Tibial nerve (tissue), 4 donors: ENCODE data around the gene CKAP5. TPM values are rescaled to one million over a fixed set of nuclear protein-coding genes. Genes with fewer than 3 reads are reported as not detected.

Experiments used
- DNase-seq, 2 donors: peaks; one replicate each; pipeline ENCODE4 v3.0.0-alpha.2; 2019; ENCODE audit warnings: low spot score in 2 of 2
- H3K27ac ChIP-seq, 4 donors: fragments of 200-600 bp; sonication (generic) in 3 of 4; one replicate each; pipeline ENCODE4 v1.5.1; 2017 to 2019; ENCODE audit warnings: mild to moderate bottlenecking in 1 of 4
- H3K27me3 ChIP-seq, 2 donors: fragments of 200-600 bp; sonication (generic) in 1 of 2; one replicate each; pipeline versions ENCODE4 v1.5.1 to v1.6.0; 2017 to 2019
- H3K36me3 ChIP-seq, 3 donors: fragments of 200-600 bp; sonication (generic); one replicate each; pipeline ENCODE4 v1.5.1; 2018 to 2019
- H3K4me1 ChIP-seq, 4 donors: fragments of 200-600 bp; sonication (generic) in 3 of 4; one replicate each; pipeline ENCODE4 v1.5.1; 2017 to 2019
- H3K4me3 ChIP-seq, 4 donors: fragments of 200-600 bp; sonication (generic) in 3 of 4; one replicate each; pipeline ENCODE4 v1.5.1; 2017 to 2019; ENCODE audit warnings: mild to moderate bottlenecking in 1 of 4, moderate library complexity in 1 of 4
- H3K9me3 ChIP-seq, 4 donors: fragments of 200-600 bp; sonication (generic) in 3 of 4; one replicate each; pipeline ENCODE4 v1.5.1; 2017 to 2019
- EP300 ChIP-seq, 2 donors: sonication (generic); formaldehyde crosslinking; IDR thresholded peaks; one replicate each; pipeline ENCODE4 v1.6.1; 2017; ENCODE audit warnings: antibody characterized with exemption in 2 of 2, mild to moderate bottlenecking in 1 of 2
- POLR2A ChIP-seq, 2 donors: fragments of 450-650 bp; IDR thresholded peaks; one replicate each; pipeline ENCODE4 v1.6.1; 2017; ENCODE audit warnings: antibody characterized with exemption in 2 of 2, mild to moderate bottlenecking in 2 of 2, moderate library complexity in 2 of 2
- WGBS, 2 donors: methylation state at CpG; one replicate each; pipeline ENCODE4 v1.1.5; 2018; 5-methylcytosine and 5-hydroxymethylcytosine counted together
- total RNA-seq, 4 donors: library from RNA; depleted of rRNA; stranded (reverse); fragments of >200 nt; gene quantifications; one replicate each; pipeline ENCODE4 v1.1.0, GENCODE V29; 2016
- TF ChIP-seq, protein P1 (sequence below), 5 experiments: fragments of 200-600 bp in 3 of 5; fragments of 450-650 bp in 2 of 5; sonication (generic) in 3 of 5; IDR thresholded peaks; one replicate each; pipeline ENCODE4 v1.5.1; 2016 to 2019; ENCODE audit warnings: antibody characterized with exemption in 5 of 5, mild to moderate bottlenecking in 3 of 5, moderate library complexity in 2 of 5

CKAP5 gene
- total RNA-seq, 4 donors from 2014 or later, result 36.9 to 52.7 (median 47.7) TPM

DNA sequence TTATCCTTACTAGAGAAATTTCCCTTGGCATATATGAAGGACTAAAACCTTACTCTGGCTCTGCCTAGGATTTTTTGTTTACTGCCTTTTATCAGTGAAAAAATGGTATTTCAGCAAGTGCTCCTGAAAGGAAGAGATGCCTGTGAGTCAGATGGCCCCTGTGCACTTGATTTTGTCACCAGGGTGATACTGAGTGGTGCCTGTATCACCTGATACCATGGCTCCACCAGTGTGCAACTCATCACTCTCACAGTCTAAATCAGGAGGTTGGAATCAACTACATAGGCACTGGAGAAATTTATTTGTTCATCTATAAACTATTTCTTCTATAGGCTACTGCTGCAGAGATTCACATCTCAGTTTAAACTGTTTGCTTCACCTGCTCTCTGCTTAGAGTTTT lies 83.8 kb downstream of the CKAP5 start:
- H3K36me3 ChIP-seq, result peaks cover 0 to 95% (median 3%) of the 10 kb centered on the region in 3 donors
- no peaks in the 10 kb centered on the region for H3K4me1 ChIP-seq
- H3K9me3 ChIP-seq, result no peaks in the 10 kb centered on the region
- no peak for DNase-seq
- TF ChIP-seq, protein P1, sequence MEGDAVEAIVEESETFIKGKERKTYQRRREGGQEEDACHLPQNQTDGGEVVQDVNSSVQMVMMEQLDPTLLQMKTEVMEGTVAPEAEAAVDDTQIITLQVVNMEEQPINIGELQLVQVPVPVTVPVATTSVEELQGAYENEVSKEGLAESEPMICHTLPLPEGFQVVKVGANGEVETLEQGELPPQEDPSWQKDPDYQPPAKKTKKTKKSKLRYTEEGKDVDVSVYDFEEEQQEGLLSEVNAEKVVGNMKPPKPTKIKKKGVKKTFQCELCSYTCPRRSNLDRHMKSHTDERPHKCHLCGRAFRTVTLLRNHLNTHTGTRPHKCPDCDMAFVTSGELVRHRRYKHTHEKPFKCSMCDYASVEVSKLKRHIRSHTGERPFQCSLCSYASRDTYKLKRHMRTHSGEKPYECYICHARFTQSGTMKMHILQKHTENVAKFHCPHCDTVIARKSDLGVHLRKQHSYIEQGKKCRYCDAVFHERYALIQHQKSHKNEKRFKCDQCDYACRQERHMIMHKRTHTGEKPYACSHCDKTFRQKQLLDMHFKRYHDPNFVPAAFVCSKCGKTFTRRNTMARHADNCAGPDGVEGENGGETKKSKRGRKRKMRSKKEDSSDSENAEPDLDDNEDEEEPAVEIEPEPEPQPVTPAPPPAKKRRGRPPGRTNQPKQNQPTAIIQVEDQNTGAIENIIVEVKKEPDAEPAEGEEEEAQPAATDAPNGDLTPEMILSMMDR (IDR thresholded peaks at IDR 0.05), result no peak
- TF ChIP-seq EP300 (IDR thresholded peaks at IDR 0.05) (no peak), POLR2A (IDR thresholded peaks at IDR 0.05) (no peak)
- H3K27me3 ChIP-seq, result no peaks in the 10 kb centered on the region
- H3K4me3 ChIP-seq, result no peak overlapping the region
- H3K27ac ChIP-seq, result no peak overlapping the region

DNA sequence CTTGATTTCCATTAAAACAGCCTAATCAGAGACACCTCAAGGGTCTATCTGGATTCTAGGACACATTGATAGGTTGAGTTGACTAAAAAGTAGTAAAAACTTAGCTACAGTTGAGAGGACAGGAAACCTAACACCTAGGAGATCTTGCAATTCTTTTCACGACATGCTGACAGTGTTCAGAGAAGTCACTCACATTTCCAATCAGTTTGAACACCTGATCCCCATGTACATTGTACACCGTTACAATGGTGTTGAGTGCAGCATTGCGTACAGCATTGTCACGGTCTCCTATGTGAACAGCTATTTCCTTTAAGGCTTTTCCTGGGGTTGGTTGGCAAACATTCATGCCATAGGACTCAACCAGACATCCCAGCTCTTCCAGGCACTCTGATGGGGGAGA lies 84.3 kb downstream of the CKAP5 start:
- Histone ChIP-seq H3K9me3 (no peaks in the 10 kb centered on the region), H3K4me1 (no peaks in the 10 kb centered on the region), H3K36me3 (peaks cover 0 to 95% (median 3%) of the 10 kb centered on the region in 3 donors), H3K4me3 (no peak overlapping the region), H3K27me3 (no peaks in the 10 kb centered on the region), H3K27ac (no peak overlapping the region)
- 92 to 99% methylated on average over 4 of the region's 4 CpGs for WGBS, 2 donors
- no peak for DNase-seq
- TF ChIP-seq, protein P1 (IDR thresholded peaks at IDR 0.05), result no peak
- no peak for TF ChIP-seq EP300 (IDR thresholded peaks at IDR 0.05)
- no peak for TF ChIP-seq POLR2A (IDR thresholded peaks at IDR 0.05)

DNA sequence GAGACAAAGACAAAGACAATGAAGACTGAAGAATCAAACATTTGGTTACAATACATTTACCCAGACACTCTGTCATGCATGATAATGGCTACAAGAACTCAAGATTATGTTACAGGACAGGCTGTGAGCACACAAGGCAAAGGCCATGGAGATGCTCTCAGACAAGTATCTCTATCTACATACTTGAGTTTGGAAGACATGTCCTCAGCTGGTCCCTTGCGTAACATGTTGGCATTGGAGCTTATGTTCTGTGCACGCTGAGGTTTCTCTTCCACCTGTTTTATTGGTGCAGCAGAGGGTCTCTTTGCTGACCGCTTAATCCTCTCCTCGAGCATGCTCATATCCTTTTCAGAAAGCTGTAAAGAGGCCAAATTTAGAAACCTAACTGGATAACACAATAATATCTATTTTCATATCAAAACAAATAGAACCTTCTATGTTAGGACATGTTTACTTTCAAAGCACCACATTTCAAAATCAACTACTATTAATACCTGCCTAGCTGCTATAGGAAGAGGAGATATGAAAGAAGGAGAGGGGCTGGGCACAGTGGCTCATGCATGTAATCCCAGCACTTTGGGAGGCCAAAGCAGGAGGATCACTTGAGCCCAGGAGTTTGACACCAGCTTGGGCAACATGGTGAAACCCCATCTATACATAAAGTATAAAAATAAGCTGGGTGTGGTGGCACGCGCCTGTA lies 85.5 kb downstream of the CKAP5 start:
- Histone ChIP-seq H3K27me3 (no peaks in the 10 kb centered on the region), H3K4me1 (no peaks in the 10 kb centered on the region), H3K9me3 (no peaks in the 10 kb centered on the region), H3K27ac (no peak overlapping the region), H3K36me3 (peaks cover 0 to 96% (median 3%) of the 10 kb centered on the region in 3 donors), H3K4me3 (no peak overlapping the region)
- no peak for DNase-seq
- TF ChIP-seq EP300 (IDR thresholded peaks at IDR 0.05) (no peak), POLR2A (IDR thresholded peaks at IDR 0.05) (no peak)
- TF ChIP-seq, protein P1 (IDR thresholded peaks at IDR 0.05), result no peak
- WGBS, 2 donors, result 96 to 99% methylated on average over 6 of the region's 6 CpGs

DNA sequence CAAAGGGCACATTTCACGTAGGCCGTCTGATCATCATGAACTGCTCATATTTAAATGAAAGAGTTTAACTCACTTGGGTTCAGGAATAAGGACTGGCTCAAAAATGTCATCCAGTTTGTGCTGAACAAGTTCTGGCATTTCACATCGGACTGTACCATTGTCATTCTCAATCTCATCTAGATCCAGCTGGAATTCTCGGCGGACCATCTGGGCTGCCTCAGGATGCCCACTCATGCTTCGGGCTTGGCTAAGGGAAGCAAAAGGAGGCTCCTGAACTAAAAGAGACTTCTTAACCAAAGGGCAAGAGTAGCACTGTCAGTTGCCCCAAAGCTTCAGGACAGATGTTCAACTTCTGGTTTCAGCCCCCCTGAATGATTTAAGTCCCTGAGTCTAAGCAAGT lies 86.9 kb downstream of the CKAP5 start:
- TF ChIP-seq EP300 (IDR thresholded peaks at IDR 0.05) (no peak), POLR2A (IDR thresholded peaks at IDR 0.05) (no peak)
- TF ChIP-seq, protein P1 (IDR thresholded peaks at IDR 0.05), result no peak
- 92 to 97% methylated on average over 6 of the region's 6 CpGs for WGBS, 2 donors
- no peaks in the 10 kb centered on the region for H3K9me3 ChIP-seq
- H3K27ac ChIP-seq, result no peak overlapping the region
- H3K27me3 ChIP-seq, result no peaks in the 10 kb centered on the region
- peaks cover 0 to 99% (median 3%) of the 10 kb centered on the region in 3 donors for H3K36me3 ChIP-seq
- H3K4me3 ChIP-seq, result no peak overlapping the region
- no peaks in the 10 kb centered on the region for H3K4me1 ChIP-seq
- no peak for DNase-seq

DNA sequence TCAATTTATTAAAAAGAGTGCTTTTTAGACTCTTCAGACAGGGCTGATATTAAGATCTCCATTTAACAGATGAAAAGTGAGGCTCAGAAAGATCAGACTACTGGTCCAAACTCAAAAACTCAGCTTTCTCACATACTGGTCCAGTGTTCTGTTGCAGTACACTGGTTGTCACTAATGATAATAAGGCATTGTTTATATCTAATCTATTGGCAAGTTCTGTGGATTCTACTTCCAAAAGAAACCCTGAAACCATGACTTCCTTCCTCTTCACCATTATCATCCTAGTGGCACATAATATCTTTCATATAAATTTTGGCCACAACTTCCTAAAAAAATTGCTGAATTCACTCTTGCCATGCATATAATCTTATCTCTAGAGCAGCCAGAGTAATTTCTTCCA lies 90.1 kb downstream of the CKAP5 start:
- DNase-seq, result no peak
- Histone ChIP-seq H3K27ac (no peak overlapping the region), H3K36me3 (peaks cover 3 to 95% (median 8%) of the 10 kb centered on the region in 3 donors)

More for the DNA sequence above, 90.1 kb downstream of the CKAP5 start:
- TF ChIP-seq EP300 (IDR thresholded peaks at IDR 0.05) (no peak), POLR2A (IDR thresholded peaks at IDR 0.05) (no peak)
- TF ChIP-seq, protein P1 (IDR thresholded peaks at IDR 0.05), result no peak
- no peak overlapping the region for H3K4me3 ChIP-seq
- no peaks in the 10 kb centered on the region for H3K9me3 ChIP-seq
- no peaks in the 10 kb centered on the region for H3K27me3 ChIP-seq
- H3K4me1 ChIP-seq, result no peaks in the 10 kb centered on the region
